Colonic mucosa (tissue), 4 donors: Measurements from ENCODE around the gene TRPM8. TPM values are rescaled to one million over a fixed set of nuclear protein-coding genes. Genes with fewer than 3 reads are reported as not detected.

Source experiments
- DNase-seq: peaks from one replicate; pipeline ENCODE4 v3.0.0-alpha.2; 2020
- H3K27ac ChIP-seq: fragments of 200-600 bp; one replicate; pipeline ENCODE4 v1.8.0; 2021
- H3K27me3 ChIP-seq: fragments of 200-600 bp; one replicate; pipeline ENCODE4 v1.8.0; 2021
- H3K36me3 ChIP-seq: fragments of 200-600 bp; one replicate; pipeline ENCODE4 v1.8.0; 2021
- H3K4me1 ChIP-seq: fragments of 200-600 bp; one replicate; pipeline ENCODE4 v1.8.0; 2021; ENCODE audit warnings: mild to moderate bottlenecking
- H3K4me3 ChIP-seq: fragments of 200-600 bp; one replicate; pipeline ENCODE4 v1.8.0; 2021
- H3K9ac ChIP-seq, 2 donors: one replicate each; pipeline ENCODE4 v1.7.0; 2013; ENCODE audit warnings: control low read depth in 2 of 2, low read depth in 2 of 2, low read length in 2 of 2
- H3K9me3 ChIP-seq: fragments of 200-600 bp; one replicate; pipeline ENCODE4 v1.8.0; 2021
- intact Hi-C: fragments of 100-400 bp; cut with DNase I; formaldehyde crosslinking; loops from one replicate; pipeline ENCODE4 v1.14.1; 2022
- total RNA-seq, 2 donors: library from RNA; stranded (reverse); fragmentation: NEBNext Ultra II Directional in 1 of 2; extraction: Animal tissue kit (Norgen Biotek cat#: 25700) in 1 of 2; gene quantifications; one replicate each; pipeline ENCODE4 v1.2.1, GENCODE V29; 2021
- TF ChIP-seq, protein P1 (sequence below): fragments of 200-600 bp; IDR thresholded peaks from one replicate; pipeline ENCODE4 v1.8.0; 2022; ENCODE audit warnings: antibody characterized with exemption, mild to moderate bottlenecking
- donor health status: healthy.
- donor health status: DM: no; HTN: no; CAD: no.
- donor health status: DM: no; HTN: no; CAD: no.

Gene TRPM8
- total RNA-seq, 2 donors from 2014 or later = not detected

DNA sequence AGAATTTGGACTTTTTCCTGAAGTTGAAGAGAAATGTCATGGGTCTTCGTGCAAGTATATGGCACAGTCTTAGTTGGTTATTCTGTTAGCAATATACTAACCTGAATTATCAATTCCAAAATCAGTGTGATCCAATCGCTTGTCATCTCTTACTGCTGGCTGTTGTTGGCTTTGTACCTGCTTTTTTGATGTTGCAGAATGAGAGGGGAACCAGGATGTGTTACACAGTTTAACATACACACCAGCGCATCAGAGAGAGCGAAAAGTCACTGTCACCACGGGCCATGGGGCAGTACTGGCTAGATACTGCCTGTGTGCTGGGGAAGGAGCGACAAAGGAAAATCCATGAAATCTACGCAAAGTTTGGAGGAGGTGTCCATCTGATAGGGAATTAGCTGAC lies 74.0 kb downstream of the TRPM8 start:
- Histone ChIP-seq H3K4me3 (no peak overlapping the region), H3K9me3 (no peaks in the 10 kb centered on the region), H3K27me3 (no peaks in the 10 kb centered on the region), H3K36me3 (no peaks in the 10 kb centered on the region), H3K9ac (no peak overlapping the region), H3K4me1 (no peaks in the 10 kb centered on the region), H3K27ac (no peak overlapping the region)
- intact Hi-C loops = no loop called here
- no peak for DNase-seq
- TF ChIP-seq, protein P1, sequence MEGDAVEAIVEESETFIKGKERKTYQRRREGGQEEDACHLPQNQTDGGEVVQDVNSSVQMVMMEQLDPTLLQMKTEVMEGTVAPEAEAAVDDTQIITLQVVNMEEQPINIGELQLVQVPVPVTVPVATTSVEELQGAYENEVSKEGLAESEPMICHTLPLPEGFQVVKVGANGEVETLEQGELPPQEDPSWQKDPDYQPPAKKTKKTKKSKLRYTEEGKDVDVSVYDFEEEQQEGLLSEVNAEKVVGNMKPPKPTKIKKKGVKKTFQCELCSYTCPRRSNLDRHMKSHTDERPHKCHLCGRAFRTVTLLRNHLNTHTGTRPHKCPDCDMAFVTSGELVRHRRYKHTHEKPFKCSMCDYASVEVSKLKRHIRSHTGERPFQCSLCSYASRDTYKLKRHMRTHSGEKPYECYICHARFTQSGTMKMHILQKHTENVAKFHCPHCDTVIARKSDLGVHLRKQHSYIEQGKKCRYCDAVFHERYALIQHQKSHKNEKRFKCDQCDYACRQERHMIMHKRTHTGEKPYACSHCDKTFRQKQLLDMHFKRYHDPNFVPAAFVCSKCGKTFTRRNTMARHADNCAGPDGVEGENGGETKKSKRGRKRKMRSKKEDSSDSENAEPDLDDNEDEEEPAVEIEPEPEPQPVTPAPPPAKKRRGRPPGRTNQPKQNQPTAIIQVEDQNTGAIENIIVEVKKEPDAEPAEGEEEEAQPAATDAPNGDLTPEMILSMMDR = no peak

DNA sequence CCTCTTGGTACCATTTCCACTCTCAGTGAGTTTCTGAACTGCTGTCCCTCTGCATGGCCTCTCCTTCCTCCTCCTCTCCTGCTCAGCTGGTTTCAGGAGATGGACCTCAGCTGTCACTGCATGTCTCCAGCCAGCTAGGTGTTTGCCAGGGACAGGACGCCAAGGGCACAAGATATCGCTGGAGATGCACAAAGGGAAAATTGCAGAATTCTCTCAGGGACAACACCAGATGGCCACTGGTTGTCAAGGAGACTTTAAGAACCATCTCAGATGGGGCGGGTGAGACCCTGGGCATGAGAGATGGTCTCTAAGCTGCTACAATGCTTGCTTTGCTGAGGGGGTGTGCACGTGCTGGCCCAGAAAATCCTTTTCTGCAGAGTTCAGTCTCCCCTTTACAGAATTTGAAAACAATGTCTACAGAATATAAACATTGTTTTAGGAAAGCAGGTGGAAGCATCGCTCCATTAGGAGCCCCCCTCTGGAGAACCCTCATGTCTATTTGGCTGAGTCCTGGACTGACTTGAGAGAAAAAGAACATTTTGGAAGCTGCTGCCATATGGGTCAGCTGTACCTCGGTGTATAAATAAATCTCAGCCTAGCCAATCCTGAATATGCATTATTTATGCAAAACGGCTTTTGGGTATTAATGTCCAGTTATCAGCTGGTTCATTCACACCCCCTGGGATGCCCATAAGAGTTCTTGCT lies 75.5 kb downstream of the TRPM8 start:
- no peak overlapping the region for H3K4me3 ChIP-seq
- H3K36me3 ChIP-seq = no peaks in the 10 kb centered on the region
- TF ChIP-seq, protein P1 = no peak
- H3K27me3 ChIP-seq = no peaks in the 10 kb centered on the region
- H3K9ac ChIP-seq = no peak overlapping the region
- no peaks in the 10 kb centered on the region for H3K4me1 ChIP-seq
- DNase-seq = no peak
- H3K27ac ChIP-seq = no peak overlapping the region
- H3K9me3 ChIP-seq = no peaks in the 10 kb centered on the region
- intact Hi-C loops = no loop called here

DNA sequence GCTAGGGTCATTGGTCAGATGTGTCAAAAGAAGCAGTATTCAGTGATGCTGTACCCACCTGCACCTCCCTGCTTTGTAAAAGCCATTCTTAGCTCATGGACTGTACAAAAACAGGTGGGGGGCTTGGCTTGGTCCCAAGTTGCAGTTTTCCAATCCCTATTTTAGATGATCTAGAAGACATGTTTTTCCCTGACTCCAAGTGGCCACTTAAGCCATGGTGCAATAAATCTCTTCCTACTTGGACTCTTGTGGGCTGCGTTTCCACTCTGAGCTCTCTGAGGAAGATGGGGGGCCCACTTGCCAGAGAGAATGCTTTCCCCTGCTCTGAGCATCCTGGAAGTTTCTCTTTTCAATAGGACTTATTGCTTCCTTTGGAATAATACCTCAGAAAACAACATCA lies 76.3 kb downstream of the TRPM8 start:
- Histone ChIP-seq H3K9me3 (no peaks in the 10 kb centered on the region), H3K27ac (no peak overlapping the region), H3K4me1 (no peaks in the 10 kb centered on the region), H3K27me3 (no peaks in the 10 kb centered on the region), H3K36me3 (no peaks in the 10 kb centered on the region), H3K4me3 (no peak overlapping the region), H3K9ac (no peak overlapping the region)
- intact Hi-C loops = no loop called here
- TF ChIP-seq, protein P1 = no peak
- DNase-seq = no peak

DNA sequence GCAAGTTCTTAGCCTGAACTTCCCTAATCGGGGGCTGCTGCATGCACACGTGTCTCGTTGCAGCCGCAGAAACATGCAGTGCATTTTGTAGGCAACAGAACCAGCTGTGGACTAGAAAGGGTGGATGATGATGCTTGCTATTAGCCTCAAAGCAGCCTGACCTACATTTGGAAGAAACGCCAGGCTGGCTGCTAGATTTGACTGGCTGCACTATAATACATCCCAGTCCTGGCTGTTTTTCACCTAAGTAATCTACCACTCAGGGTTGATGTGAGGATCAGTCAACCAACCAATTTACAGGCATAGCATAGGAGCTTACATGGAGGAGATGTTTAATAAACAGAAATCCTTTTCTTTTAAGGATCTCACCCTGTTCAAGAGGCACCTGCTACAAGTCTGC lies 77.0 kb downstream of the TRPM8 start:
- no peak overlapping the region for H3K4me3 ChIP-seq
- H3K9me3 ChIP-seq = no peaks in the 10 kb centered on the region
- TF ChIP-seq, protein P1 = no peak
- H3K9ac ChIP-seq = no peak overlapping the region
- no peaks in the 10 kb centered on the region for H3K4me1 ChIP-seq
- intact Hi-C loops = no loop called here
- H3K36me3 ChIP-seq = no peaks in the 10 kb centered on the region
- no peak overlapping the region for H3K27ac ChIP-seq
- no peak for DNase-seq
- no peaks in the 10 kb centered on the region for H3K27me3 ChIP-seq

DNA sequence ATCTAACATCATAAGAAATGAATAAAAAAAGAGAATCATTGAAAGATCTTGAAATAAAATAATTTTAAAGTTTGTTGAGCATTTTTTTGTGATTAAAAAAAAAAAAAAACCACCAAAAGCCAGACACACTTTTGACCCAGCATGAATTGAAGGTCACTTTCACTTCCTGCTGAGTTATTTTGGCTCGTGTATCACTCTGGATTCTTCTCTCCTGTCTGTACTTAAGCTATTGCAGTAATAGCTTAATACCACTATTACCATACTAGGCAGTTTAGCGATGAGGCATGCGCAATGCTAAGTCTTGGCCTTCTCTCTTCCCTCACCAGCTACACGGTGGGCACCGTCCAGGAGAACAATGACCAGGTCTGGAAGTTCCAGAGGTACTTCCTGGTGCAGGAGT lies 78.8 kb downstream of the TRPM8 start:
- intact Hi-C loops = no loop called here
- Histone ChIP-seq H3K27me3 (no peaks in the 10 kb centered on the region), H3K9me3 (no peaks in the 10 kb centered on the region), H3K9ac (no peak overlapping the region), H3K4me1 (no peaks in the 10 kb centered on the region), H3K4me3 (no peak overlapping the region), H3K27ac (no peak overlapping the region), H3K36me3 (no peaks in the 10 kb centered on the region)
- TF ChIP-seq, protein P1 = no peak
- no peak for DNase-seq
